AG04449 (cell line): ENCODE data around the gene PLEKHH3.

ENCODE experiments used
- CTCF ChIA-PET: fragments of 350-600 bp; formaldehyde crosslinking; extraction: SDS; loops from one replicate; lab custom pipeline; 2021; ENCODE audit warnings: antibody characterized with exemption; lab: Yijun Ruan, JAX
- POLR2A ChIA-PET: fragments of 400-600, 350-600 bp; formaldehyde crosslinking; extraction: SDS; loops from one replicate; lab custom pipeline; 2020; ENCODE audit warnings: antibody characterized with exemption, inconsistent platforms; lab: Yijun Ruan, JAX
- DNase-seq: peaks from one replicate; pipeline ENCODE4 v3.0.0-alpha.2; 2010; ENCODE audit warnings: low read depth, low spot score
- H3K4me3 ChIP-seq: 2 replicates; pipeline ENCODE4 v1.5.1; 2011; ENCODE audit warnings: low read depth, mild to moderate bottlenecking, control low read depth, low read length
- TF ChIP-seq, protein P1 (sequence below): IDR thresholded peaks from one replicate; pipeline ENCODE4 v1.5.1; 2011; ENCODE audit warnings: mild to moderate bottlenecking, moderate library complexity, low read length, control low read depth, inconsistent platforms; ENCODE audit not compliant: insufficient read depth; ENCODE audit errors: missing control alignments

PLEKHH3 gene

GRCh38 chr17:42706732-42707131 lies 29.9 kb upstream of the PLEKHH3 start:
- POLR2A ChIA-PET = no interaction called here
- CTCF ChIA-PET = interaction anchor here (1.3 to 1.5 kb wide), 5 partner anchors 11 to 129 kb away, joined by 3 read pairs; partner anchors contain the start of gene PSMC3IP
- no peak overlapping the region for H3K4me3 ChIP-seq
- DNase-seq = no peak
- TF ChIP-seq, protein P1, sequence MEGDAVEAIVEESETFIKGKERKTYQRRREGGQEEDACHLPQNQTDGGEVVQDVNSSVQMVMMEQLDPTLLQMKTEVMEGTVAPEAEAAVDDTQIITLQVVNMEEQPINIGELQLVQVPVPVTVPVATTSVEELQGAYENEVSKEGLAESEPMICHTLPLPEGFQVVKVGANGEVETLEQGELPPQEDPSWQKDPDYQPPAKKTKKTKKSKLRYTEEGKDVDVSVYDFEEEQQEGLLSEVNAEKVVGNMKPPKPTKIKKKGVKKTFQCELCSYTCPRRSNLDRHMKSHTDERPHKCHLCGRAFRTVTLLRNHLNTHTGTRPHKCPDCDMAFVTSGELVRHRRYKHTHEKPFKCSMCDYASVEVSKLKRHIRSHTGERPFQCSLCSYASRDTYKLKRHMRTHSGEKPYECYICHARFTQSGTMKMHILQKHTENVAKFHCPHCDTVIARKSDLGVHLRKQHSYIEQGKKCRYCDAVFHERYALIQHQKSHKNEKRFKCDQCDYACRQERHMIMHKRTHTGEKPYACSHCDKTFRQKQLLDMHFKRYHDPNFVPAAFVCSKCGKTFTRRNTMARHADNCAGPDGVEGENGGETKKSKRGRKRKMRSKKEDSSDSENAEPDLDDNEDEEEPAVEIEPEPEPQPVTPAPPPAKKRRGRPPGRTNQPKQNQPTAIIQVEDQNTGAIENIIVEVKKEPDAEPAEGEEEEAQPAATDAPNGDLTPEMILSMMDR = no peak

DNA sequence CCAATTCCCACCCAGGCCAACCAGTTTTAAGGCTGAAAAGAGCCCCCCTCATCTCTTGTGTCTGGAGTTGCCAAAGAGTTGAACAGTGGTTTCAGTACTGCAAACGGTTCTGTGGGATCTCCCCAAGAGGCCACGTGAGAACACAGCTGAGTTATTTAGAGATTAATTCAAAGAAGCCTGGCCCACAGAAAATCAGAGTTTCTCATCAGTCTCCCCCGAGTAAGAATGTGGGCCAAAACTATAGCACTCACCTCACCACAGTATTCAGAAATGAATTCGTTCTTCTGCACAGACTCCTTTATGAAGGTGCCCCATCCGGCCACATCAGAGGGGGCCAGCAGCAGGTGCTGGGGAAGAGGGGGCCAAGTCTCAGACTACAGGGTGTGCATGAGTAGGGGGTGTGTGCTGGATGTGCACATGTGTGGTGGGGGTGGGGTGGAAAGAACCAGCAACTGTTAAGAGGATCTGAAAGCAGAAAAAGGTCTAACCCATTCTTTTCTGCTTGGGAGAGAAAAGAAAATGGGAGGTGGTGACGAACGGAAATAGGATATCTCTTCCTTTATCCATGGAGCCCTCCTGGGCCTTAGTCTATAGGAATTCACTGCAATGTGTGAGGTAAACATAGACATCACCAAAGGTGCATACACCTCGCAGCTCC lies 28.2 kb upstream of the PLEKHH3 start:
- no peak overlapping the region for H3K4me3 ChIP-seq
- DNase-seq = no peak
- ChIA-PET CTCF (interaction anchor here (1.0 to 2.3 kb wide), 3 partner anchors 58 to 138 kb away, joined by 3 to 6 read pairs (median 3); no protein-coding TSS in a partner anchor), POLR2A (no interaction called here)
- TF ChIP-seq, protein P1 = no peak

- no peak overlapping the region for H3K4me3 ChIP-seq
- ChIA-PET POLR2A (no interaction called here), CTCF (interaction anchor here (1.0 to 2.3 kb wide), 4 partner anchors 11 to 138 kb away, joined by 3 to 6 read pairs (median 3); no protein-coding TSS in a partner anchor)
- TF ChIP-seq, protein P1 = no peak
- no peak for DNase-seq
Observed at GRCh38 chr17:42704490-42704836, 27.7 kb upstream of the PLEKHH3 start.

DNA sequence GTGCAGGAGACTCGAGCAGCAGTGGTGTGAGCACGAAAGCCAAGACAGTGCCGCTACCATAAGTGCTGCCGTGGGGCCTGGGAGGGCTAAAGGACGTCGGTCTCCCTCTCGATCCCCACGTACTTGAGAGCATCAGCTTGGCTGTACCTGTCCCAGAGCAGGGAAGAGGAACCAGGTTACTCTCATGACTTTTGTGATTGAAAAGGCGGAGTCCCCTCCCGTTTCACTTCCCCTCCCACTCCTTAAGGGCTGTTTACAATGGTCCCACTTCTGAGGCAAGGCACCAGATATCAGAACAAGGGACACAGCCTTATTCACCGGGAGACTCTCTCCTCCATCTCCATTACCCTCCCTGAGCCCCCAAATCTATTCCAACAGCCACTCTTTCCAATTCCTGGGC lies 25.7 kb upstream of the PLEKHH3 start:
- CTCF ChIA-PET = interaction anchor here (1.3 kb wide), 2 partner anchors 16 to 122 kb away, joined by 3 to 4 read pairs; partner anchors contain the start of gene BECN1
- no peak overlapping the region for H3K4me3 ChIP-seq

GRCh38 chr17:42700586-42701289 lies 23.9 kb upstream of the PLEKHH3 start:
- no peak for DNase-seq
- H3K4me3 ChIP-seq = no peak overlapping the region
- CTCF ChIA-PET = interaction anchor here (1.5 to 2.9 kb wide), 2 partner anchors 10 to 123 kb away, joined by 3 to 18 read pairs; partner anchors contain the start of gene PSMC3IP
- TF ChIP-seq, protein P1 = no peak
- POLR2A ChIA-PET = no interaction called here

More for the DNA sequence above, 25.7 kb upstream of the PLEKHH3 start:
- POLR2A ChIA-PET = no interaction called here
- TF ChIP-seq, protein P1 = no peak
- no peak for DNase-seq

- TF ChIP-seq, protein P1 = no peak
- ChIA-PET POLR2A (interaction anchor here (0.7 to 2.6 kb wide), 2 partner anchors 16 to 125 kb away, joined by 4 to 19 read pairs; partner anchors contain the start of gene BECN1), CTCF (interaction anchor here (1.2 to 2.9 kb wide), 2 partner anchors 20 to 121 kb away, joined by 4 to 18 read pairs; partner anchors contain the start of gene PSMC3IP)
- DNase-seq = no peak
- no peak overlapping the region for H3K4me3 ChIP-seq
Observed at GRCh38 chr17:42699415-42699740, 22.6 kb upstream of the PLEKHH3 start.
